Choroid plexus epithelial cell (primary cell): Measurements from ENCODE around the gene CSTF1.

Source experiments
- DNase-seq: peaks from one replicate; pipeline ENCODE4 v3.0.0-alpha.2; 2010; ENCODE audit warnings: low read depth
- H3K4me3 ChIP-seq: 2 replicates; pipeline ENCODE4 v1.5.1; 2011; ENCODE audit warnings: low read depth, mild to moderate bottlenecking, control low read depth, low read length, moderate library complexity
- CTCF ChIP-seq: conservative IDR thresholded peaks from 2 replicates; pipeline ENCODE4 v1.5.1; 2011; ENCODE audit warnings: low read depth, mild to moderate bottlenecking, control low read depth, inconsistent platforms, low read length, moderate library complexity

Gene CSTF1

GRCh38 chr20:56392132-56392880, at the start of gene CSTF1, which contains the start of gene AURKA:
Gene CSTF1 (plus strand): TSS chr20:56392645. CDS start chr20:56395553, 2,908 bp downstream.
Gene AURKA (minus strand): TSS chr20:56392215. CDS start chr20:56388197, 4,018 bp downstream.
- DNase-seq: peak; percentile 100
- TF ChIP-seq CTCF: no peak
- H3K4me3 ChIP-seq: peak within 1 kb of the TSS; percentile 76

- no peak overlapping the region for H3K4me3 ChIP-seq
- TF ChIP-seq CTCF: no peak
- DNase-seq: no peak
These were observed 49.7 kb upstream of the CSTF1 start for GRCh38 chr20:56342783-56343182.

GRCh38 chr20:56343861-56344381, 48.5 kb upstream of the CSTF1 start:
- DNase-seq: peak; percentile 67
- H3K4me3 ChIP-seq: peak overlapping the region; percentile 32
- peak; percentile 73 for TF ChIP-seq CTCF

GRCh38 chr20:56345911-56346310, 46.5 kb upstream of the CSTF1 start:
- H3K4me3 ChIP-seq: no peak overlapping the region
- no peak for TF ChIP-seq CTCF
- DNase-seq: no peak

- no peak for TF ChIP-seq CTCF
- no peak overlapping the region for H3K4me3 ChIP-seq
- no peak for DNase-seq
These were observed 44.7 kb upstream of the CSTF1 start for GRCh38 chr20:56347628-56348304.

- DNase-seq: peak; percentile 17
- no peak for TF ChIP-seq CTCF
- H3K4me3 ChIP-seq: no peak overlapping the region
These were observed 44.1 kb upstream of the CSTF1 start for GRCh38 chr20:56348305-56348693.

- no peak for DNase-seq
- no peak overlapping the region for H3K4me3 ChIP-seq
These were observed 43.7 kb upstream of the CSTF1 start for GRCh38 chr20:56348746-56349145.

More at GRCh38 chr20:56348746-56349145, 43.7 kb upstream of the CSTF1 start:
- TF ChIP-seq CTCF: no peak
